HCEC 1CT (cell line): ENCODE measurements around the gene TLX2.
"Not testable (repeated sequence)": the region's sequence is repeated elsewhere in the genome, so short reads cannot be mapped to it uniquely, and the experiment has no call there.

Source experiments
- DNase-seq: peaks from one replicate; pipeline ENCODE4 v3.0.0-alpha.2; 2017

Gene TLX2

DNA sequence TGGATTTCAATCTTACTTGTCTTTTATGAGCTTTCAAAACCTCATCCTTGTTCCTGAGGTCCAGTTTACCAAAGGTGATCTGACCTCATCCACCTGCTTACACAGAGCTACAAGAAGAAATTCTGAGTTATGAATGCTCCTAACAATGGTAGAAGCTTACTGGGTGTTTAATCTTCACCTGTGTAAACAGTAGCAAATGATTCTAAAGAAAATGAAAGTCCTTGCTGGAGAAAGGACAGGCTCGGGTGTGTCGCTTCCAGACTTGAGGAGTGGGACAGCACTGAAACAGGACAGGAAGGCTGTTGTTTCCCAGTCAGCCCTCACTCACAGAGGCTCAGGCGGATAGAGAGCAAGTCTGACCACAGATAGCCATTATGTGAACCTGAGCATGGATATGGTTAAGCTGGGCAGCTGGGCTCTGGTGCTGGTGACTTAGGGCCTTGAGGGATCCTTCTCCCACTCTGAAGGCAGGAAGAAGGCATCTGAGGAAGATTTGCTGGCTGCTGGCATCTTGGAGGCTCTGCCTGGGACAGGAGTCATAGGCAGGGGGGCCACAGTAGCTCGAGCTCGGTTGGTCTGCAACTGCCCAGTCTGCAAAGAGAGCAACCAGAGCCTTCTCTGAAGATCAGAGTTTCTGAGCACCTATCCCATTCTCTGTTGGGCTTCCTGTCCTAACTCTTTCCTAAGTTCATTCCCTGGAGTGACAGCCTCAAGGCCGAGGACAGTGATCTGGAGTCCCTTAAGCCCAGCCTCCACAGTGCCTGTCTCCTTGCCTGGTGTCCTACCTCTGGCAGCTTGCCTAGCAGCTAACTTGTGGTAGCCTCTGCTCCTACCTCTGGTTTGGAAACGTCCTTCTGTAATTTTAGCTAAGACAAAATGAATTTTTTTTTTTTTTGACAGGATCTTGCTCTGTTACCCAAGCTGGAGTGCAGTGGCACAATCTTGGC lies 44.3 kb downstream of the TLX2 start:
- DNase-seq, result no peak

DNA sequence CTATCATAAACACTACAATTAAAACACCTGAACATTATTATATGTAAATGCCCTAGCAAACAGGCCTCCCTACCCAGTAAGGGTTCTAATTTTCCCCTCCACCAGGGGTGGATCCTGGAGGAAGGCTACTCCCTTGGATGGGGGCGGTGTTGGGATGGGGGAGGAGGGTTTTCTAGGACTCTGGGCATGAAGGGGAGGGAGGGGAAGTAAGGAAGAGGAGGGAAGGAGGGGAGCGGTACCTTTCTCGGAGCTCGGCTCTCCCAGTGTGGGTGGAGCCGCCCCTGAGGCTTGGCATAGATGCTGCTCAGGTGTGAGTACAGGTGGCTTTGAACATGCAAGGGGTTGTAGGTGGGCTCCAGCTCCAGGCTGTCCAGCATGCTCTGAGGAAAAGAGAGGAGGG lies 45.7 kb downstream of the TLX2 start:
- DNase-seq, result no peak

DNA sequence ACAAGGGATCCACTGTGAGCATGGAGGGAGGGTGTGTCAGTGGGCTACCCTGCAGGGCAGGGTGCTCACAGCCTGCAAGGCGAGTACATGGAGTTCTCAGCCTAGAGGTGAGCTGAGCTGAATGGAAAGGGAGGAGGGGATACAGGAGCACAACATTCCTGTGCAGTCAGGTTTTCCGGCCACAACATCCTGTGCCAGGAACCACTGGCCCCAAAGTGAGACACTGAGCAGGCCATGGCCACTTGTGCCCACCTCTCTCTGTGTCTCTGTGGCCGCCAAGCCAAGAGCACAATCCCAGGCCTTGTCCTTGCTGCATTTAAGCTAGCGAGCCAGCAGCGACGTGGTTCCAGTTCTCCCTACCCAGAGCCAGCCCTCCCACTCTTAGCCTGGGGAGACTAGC lies 46.3 kb downstream of the TLX2 start:
- DNase-seq, result no peak

DNA sequence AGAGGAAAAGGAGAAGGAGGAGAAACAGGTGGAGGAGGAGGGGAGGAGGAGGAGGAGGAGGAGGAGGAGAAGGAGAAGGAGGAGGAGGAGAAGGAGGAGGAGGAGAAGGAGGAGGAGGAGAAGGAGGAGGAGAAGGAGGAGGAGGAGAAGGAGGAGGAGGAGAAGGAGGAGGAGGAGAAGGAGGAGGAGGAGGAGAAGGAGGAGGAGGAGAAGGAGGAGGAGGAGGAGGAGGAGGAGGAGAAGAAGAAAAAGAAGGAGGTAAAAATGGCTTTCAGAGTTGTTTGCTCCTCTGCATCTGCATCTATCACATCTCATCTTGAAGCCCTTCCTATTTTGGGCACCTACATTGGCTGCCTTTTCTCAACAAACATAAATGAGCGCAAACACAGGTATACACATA lies 46.8 kb downstream of the TLX2 start:
- not testable (repeated sequence) for DNase-seq

DNA sequence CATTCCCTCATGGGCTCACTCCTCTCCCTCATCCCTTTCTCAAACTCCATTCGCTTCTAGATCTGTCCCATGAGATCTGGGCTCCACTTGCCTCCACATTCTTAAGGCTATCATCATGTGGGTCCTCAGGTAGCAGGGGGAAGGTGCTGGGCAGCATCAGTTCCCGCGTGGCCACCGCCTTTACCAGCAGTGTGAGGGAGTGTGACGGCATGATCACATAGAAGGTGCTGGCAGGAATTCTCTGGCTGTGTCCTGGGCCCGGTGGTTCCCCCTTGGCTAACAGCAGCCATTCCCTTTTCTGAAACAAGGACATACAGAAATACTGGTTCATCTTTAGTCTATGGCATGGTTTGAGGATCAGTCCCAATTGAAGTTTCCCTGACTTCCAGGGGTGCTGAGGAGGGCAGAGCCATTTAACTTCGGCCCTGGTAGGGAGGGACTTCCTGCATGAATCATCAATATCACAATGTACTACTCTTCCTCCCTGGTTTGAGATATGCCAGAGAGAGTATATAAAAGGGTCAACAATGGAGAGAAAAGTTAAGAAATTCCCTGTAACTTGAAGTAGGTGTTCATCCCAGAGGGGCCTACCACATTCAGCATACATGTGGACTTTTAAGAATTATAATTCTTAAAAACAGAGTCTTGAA lies 48.0 kb downstream of the TLX2 start:
- no peak for DNase-seq

DNA sequence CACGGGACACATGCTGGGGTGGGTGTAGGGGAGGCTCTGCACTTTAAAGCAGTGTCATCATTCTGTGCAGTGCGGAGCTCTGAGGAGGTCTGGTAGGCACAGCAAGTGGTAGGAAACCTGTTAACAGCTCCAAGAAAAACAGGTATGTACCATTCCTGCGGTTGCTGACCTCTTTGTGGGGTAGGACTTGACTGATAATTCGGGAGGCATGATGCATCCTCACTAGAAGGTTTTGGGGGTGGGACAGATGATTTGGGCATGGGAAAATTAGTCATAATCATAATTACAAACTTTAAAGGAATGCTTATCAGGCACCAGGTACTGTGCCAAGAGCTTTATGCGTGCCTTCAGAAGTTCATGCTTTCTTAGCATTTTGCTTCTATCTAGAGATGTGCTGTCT lies 50.0 kb downstream of the TLX2 start:
- peak; percentile 61 for DNase-seq

DNA sequence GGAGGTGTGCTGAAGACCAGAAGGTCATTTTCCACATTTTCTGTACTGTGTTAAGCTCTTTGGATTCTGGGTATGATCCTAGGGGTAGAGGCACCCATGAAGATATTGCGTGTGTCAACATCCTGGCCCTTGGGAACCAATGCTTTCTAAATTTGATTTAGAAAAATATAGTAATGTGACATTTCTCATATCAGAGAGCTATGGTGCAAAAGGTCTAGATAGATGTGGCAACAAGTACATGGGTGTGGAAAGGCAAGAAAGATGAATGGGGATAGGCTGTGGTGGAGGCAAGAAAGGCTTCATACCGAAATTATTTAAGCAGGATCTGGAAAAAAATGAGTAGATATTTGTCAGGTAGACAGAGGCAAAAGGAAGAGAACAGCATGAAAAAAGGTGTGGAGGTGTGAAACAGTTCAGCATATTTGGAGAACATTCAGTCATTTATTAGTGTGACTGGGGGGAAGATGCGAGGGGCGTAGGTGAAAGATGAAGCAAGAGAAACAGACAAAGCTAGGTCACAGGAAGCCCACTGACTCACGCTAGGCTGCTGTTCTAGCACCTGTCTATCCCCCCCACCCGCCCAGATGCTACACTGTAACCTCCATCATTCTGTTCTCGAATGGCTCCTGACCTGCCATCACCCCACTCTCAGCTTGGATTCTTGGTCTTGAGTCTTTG lies 52.0 kb downstream of the TLX2 start:
- DNase-seq, result no peak

DNA sequence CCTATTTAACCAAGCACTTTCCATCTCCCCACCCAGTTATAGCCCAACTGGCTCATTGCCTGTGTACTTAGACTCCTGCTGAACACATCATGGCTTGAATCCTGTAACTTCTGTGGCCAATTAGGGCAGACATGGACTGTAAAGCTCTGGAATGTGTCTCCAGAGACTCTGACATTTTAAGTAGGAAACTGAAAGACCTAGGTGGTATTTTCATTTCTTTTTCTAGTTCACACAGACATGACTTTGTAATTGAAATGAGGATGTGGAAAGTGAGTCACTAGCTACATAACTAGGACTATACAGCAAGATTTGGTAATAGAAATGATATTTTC lies 52.5 kb downstream of the TLX2 start:
- peak; percentile 78 for DNase-seq
